Measurements from ENCODE around the gene FBLN2. TPM values are rescaled to one million over a fixed set of nuclear protein-coding genes. Genes with fewer than 3 reads are reported as not detected.
"Not testable (repeated sequence)": the region's sequence is repeated elsewhere in the genome, so short reads cannot be mapped to it uniquely, and the experiment has no call there.

FBLN2 gene
- total RNA-seq, 2 experiments from 2014 or later: 8.4 to 13.7 TPM

- H3K27ac Mint-ChIP-seq: no peak overlapping the region
- no peaks in the 10 kb centered on the region for H3K27me3 Mint-ChIP-seq
- no peak overlapping the region for H3K4me3 Mint-ChIP-seq
- intact Hi-C loops (cut with micrococcal nuclease): no loop called here
- ChIA-PET CTCF (interaction anchor here (1.6 to 3.0 kb wide), 2 partner anchors 21 to 133 kb away, joined by 3 to 10 read pairs; no protein-coding TSS in a partner anchor), POLR2A (interaction anchor here (0.6 kb wide), 1 partner anchor 8 kb away, joined by 3 read pairs; no protein-coding TSS in a partner anchor)
- no peak for ATAC-seq
- H3K4me1 Mint-ChIP-seq (ENCODE audit: low read depth): no peaks in the 10 kb centered on the region
- no peak for TF ChIP-seq CTCF (IDR thresholded peaks at IDR 0.05)
- no peaks in the 10 kb centered on the region for H3K36me3 Mint-ChIP-seq (ENCODE audit: low read depth)
- DNase-seq: no peak
- H3K9me3 Mint-ChIP-seq: peaks cover 6% of the 10 kb centered on the region
Measured at GRCh38 chr3:13517253-13517977, 31.5 kb upstream of the FBLN2 start.

DNA sequence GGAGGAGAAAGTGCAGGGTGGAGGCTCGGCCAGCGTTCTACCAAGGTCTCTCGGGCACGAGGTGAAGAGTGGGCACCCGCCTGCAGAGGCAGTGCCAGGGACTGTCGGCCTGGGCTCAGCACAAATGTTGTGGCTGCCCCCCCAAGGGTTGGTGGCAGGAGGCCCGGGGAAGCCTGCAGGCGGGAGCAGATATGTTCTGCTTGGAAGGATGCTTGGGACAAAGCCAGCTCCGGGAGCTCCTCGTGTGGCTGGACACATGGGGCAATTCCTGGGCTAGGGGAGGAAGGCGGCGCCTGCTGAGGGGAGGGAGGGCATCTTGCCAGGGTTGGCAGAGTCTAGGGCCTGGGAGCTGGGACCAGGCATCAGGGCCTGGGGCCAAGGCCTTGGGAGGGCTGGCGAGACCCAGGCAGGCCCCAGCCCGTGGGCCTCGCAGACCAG is 30.4 kb upstream of the FBLN2 start:
- CTCF ChIA-PET: no interaction called here
- Mint-ChIP-seq H3K36me3 (ENCODE audit: low read depth) (no peaks in the 10 kb centered on the region), H3K27ac (no peak overlapping the region), H3K4me3 (no peak overlapping the region), H3K9me3 (peaks cover 6% of the 10 kb centered on the region), H3K27me3 (no peaks in the 10 kb centered on the region), H3K4me1 (ENCODE audit: low read depth) (no peaks in the 10 kb centered on the region)
- DNase-seq (no peak), ATAC-seq (no peak)
- POLR2A ChIA-PET: no interaction called here
- TF ChIP-seq CTCF (IDR thresholded peaks at IDR 0.05): no peak
- intact Hi-C loops (cut with micrococcal nuclease): no loop called here

- Mint-ChIP-seq H3K4me3 (no peak overlapping the region), H3K36me3 (ENCODE audit: low read depth) (no peaks in the 10 kb centered on the region), H3K4me1 (ENCODE audit: low read depth) (no peaks in the 10 kb centered on the region), H3K27me3 (no peaks in the 10 kb centered on the region), H3K9me3 (peaks cover 6% of the 10 kb centered on the region), H3K27ac (no peak overlapping the region)
- POLR2A ChIA-PET: no interaction called here
- intact Hi-C loops (cut with micrococcal nuclease): no loop called here
- no peak for TF ChIP-seq CTCF (IDR thresholded peaks at IDR 0.05)
- CTCF ChIA-PET: no interaction called here
- ATAC-seq (no peak), DNase-seq (no peak)
Measured at GRCh38 chr3:13519006-13519791, 29.7 kb upstream of the FBLN2 start.

DNA sequence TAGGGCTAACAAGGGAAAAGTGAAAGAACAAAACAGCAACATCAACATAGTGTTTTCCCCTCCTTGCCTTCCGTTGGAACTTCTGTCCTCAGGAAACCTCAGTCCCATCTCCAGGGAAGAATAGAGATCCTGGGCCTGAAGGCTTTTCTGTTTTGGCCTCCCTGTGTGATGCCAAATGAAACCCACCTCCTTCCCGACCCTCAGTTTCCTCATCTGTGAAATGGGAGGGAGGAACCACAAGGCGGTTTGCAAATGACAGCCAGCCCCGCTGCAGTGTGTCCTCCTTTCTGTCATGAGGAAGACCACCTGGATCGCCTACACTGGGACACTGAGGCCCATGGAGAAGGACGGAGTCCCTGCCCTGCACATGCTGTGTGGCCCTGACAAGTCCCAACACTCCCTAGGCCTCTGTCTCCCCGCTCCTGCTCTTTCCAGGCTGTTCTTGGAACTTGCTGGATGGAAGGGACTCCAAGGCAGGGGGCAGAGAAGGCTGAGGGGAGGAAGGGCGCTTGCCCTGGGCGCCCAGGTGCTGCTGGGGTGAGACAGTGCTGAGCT is 28.5 kb upstream of the FBLN2 start:
- H3K4me1 Mint-ChIP-seq (ENCODE audit: low read depth): no peaks in the 10 kb centered on the region
- ChIA-PET POLR2A (no interaction called here), CTCF (no interaction called here)
- H3K9me3 Mint-ChIP-seq: peaks cover 6% of the 10 kb centered on the region
- no peaks in the 10 kb centered on the region for H3K27me3 Mint-ChIP-seq
- H3K4me3 Mint-ChIP-seq: no peak overlapping the region
- no peak for ATAC-seq
- no peak for DNase-seq
- no peaks in the 10 kb centered on the region for H3K36me3 Mint-ChIP-seq (ENCODE audit: low read depth)
- intact Hi-C loops (cut with micrococcal nuclease): no loop called here
- H3K27ac Mint-ChIP-seq: no peak overlapping the region
- no peak for TF ChIP-seq CTCF (IDR thresholded peaks at IDR 0.05)

- no peak for ATAC-seq
- no peaks in the 10 kb centered on the region for H3K27me3 Mint-ChIP-seq
Measured at GRCh38 chr3:13521309-13521708, 27.6 kb upstream of the FBLN2 start.

DNA sequence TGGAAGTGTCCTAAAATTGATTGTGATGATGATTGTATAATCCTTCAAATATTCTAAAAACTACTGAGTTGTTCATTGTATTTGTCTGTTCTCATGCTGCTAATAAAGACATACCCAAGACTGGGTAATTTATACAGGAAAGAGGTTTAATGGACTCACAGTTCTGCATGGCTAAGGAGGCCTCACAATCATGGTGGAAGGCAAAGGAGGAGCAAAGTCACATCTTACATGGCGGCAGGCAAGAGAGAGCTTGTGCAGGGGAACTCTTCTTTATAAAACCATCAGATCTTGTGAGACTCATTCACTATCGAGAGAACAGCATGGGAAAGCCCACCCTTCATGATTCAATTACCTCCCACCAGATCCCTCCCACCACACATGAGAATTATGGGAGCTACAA is 27.2 kb upstream of the FBLN2 start:
- DNase-seq; H3K27ac Mint-ChIP-seq; H3K4me1 Mint-ChIP-seq (ENCODE audit: low read depth); H3K27me3 Mint-ChIP-seq; ATAC-seq; H3K4me3 Mint-ChIP-seq; H3K9me3 Mint-ChIP-seq; H3K36me3 Mint-ChIP-seq (ENCODE audit: low read depth); intact Hi-C loops (cut with micrococcal nuclease): not testable (repeated sequence)
- ChIA-PET POLR2A (interaction anchor here (1.4 kb wide), 1 partner anchor 13 kb away, joined by 3 read pairs; no protein-coding TSS in a partner anchor), CTCF (interaction anchor here (1.1 to 1.3 kb wide), 2 partner anchors 11 to 126 kb away, joined by 3 to 4 read pairs; no protein-coding TSS in a partner anchor)

More at GRCh38 chr3:13521309-13521708, 27.6 kb upstream of the FBLN2 start:
- Mint-ChIP-seq H3K9me3 (peaks cover 6% of the 10 kb centered on the region), H3K4me3 (no peak overlapping the region), H3K4me1 (ENCODE audit: low read depth) (no peaks in the 10 kb centered on the region), H3K36me3 (ENCODE audit: low read depth) (no peaks in the 10 kb centered on the region), H3K27ac (no peak overlapping the region)
- POLR2A ChIA-PET: no interaction called here
- no peak for TF ChIP-seq CTCF (IDR thresholded peaks at IDR 0.05)
- CTCF ChIA-PET: no interaction called here
- no peak for DNase-seq
- intact Hi-C loops (cut with micrococcal nuclease): no loop called here

Measured in activated CD8-positive, alpha-beta T cell treated with anti-CD3 and anti-CD28 coated beads for 36 hours (primary cell).